ENCODE results near the gene TMEM145.

DNA sequence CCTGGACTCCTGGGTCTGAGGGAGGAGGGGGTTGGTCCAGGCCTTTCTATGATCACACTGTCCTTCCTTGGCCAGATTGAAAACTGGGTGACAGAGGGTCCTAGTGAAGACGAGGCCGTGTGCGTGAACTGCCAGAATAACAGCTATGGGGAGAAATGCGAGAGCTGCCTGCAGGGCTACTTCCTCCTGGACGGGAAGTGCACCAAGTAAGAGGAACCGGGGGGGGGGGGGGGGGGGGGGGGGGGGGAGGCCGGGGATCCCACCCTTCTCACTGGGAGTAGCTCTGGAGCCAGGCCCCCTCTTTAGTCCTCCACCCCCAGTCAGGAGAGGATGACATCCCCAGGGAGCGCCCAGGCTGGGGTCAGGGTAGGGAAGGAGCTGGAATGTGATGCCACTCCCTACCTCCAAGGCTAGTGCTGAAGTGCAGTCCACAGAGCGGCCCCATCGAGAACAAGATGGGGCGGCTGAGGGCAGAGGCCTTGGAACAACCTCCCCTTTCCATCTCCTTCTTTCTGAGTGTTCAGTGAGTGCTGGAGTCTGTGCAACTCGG, 57.6 kb downstream of the TMEM145 start:
- TF ChIP-seq, protein P1, sequence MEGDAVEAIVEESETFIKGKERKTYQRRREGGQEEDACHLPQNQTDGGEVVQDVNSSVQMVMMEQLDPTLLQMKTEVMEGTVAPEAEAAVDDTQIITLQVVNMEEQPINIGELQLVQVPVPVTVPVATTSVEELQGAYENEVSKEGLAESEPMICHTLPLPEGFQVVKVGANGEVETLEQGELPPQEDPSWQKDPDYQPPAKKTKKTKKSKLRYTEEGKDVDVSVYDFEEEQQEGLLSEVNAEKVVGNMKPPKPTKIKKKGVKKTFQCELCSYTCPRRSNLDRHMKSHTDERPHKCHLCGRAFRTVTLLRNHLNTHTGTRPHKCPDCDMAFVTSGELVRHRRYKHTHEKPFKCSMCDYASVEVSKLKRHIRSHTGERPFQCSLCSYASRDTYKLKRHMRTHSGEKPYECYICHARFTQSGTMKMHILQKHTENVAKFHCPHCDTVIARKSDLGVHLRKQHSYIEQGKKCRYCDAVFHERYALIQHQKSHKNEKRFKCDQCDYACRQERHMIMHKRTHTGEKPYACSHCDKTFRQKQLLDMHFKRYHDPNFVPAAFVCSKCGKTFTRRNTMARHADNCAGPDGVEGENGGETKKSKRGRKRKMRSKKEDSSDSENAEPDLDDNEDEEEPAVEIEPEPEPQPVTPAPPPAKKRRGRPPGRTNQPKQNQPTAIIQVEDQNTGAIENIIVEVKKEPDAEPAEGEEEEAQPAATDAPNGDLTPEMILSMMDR (IDR thresholded peaks at IDR 0.05; ENCODE audit: insufficient read depth, low read depth, low read length): no peak
- no peak for TF ChIP-seq EZH2 (IDR thresholded peaks at IDR 0.05; ENCODE audit: insufficient read depth, low read length)
